PC-9 (cell line): ENCODE data around the gene UBE2B.
"Not testable (repeated sequence)": the region's sequence is repeated elsewhere in the genome, so short reads cannot be mapped to it uniquely, and the experiment has no call there.

ENCODE experiments used
- EZH2 ChIP-seq: fragments of 200-600 bp; sonication (generic); IDR thresholded peaks from 2 replicates; pipeline ENCODE4 v1.8.0; 2017; ENCODE audit warnings: antibody characterized with exemption, low read depth
- TF ChIP-seq, protein P1 (sequence below): fragments of 200-600 bp; sonication (generic); conservative IDR thresholded peaks from 2 replicates; pipeline ENCODE4 v1.6.1; 2017; ENCODE audit warnings: mixed run types, antibody characterized with exemption, mild to moderate bottlenecking, moderate library complexity

DNA sequence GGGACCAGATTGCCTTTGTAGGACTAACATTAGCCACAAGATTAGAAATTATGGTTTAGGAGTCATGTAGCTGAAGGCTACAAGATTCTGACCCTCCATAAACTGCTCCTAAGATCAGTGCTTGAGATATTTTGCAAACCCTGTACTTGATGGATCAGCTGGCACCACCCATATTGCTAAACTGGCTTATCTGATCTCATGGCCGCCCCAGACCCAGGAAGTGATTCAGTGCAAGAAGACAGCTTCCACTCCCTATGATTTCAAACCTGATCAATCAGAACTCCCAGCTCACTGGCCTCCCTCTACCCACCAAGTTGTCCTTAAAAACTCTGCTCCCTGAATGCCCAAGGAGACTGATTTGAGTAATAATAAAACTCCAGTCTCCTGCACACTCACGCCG lies 27.9 kb upstream of the UBE2B start:
- TF ChIP-seq, protein P1, sequence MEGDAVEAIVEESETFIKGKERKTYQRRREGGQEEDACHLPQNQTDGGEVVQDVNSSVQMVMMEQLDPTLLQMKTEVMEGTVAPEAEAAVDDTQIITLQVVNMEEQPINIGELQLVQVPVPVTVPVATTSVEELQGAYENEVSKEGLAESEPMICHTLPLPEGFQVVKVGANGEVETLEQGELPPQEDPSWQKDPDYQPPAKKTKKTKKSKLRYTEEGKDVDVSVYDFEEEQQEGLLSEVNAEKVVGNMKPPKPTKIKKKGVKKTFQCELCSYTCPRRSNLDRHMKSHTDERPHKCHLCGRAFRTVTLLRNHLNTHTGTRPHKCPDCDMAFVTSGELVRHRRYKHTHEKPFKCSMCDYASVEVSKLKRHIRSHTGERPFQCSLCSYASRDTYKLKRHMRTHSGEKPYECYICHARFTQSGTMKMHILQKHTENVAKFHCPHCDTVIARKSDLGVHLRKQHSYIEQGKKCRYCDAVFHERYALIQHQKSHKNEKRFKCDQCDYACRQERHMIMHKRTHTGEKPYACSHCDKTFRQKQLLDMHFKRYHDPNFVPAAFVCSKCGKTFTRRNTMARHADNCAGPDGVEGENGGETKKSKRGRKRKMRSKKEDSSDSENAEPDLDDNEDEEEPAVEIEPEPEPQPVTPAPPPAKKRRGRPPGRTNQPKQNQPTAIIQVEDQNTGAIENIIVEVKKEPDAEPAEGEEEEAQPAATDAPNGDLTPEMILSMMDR: not testable (repeated sequence)
- TF ChIP-seq EZH2: not testable (repeated sequence)
